HepG2 (cell line): Measurements from ENCODE around the gene GRK5. TPM values are rescaled to one million over a fixed set of nuclear protein-coding genes. Genes with fewer than 3 reads are reported as not detected.

Experiments used
- ATRX ChIP-seq: sonication (generic); formaldehyde crosslinking; IDR thresholded peaks from 2 replicates; pipeline ENCODE4 v1.4.0; 2020; ENCODE audit warnings: missing genetic modification reagents, borderline replicate concordance
- CBX1 ChIP-seq: IDR thresholded peaks from one replicate; pipeline ENCODE4 v1.6.1; 2016; ENCODE audit warnings: antibody characterized with exemption, low read depth
- CENPX ChIP-seq: sonication (generic); formaldehyde crosslinking; IDR thresholded peaks from 2 replicates; pipeline ENCODE4 v1.9.0; 2021; ENCODE audit warnings: mild to moderate bottlenecking, missing genetic modification reagents, moderate library complexity
- DNMT1 ChIP-seq: sonication (generic); formaldehyde crosslinking; IDR thresholded peaks from 2 replicates; pipeline ENCODE4 v1.5.1; 2020; ENCODE audit warnings: mild to moderate bottlenecking, missing genetic modification reagents
- PAX8 ChIP-seq: sonication (generic); formaldehyde crosslinking; IDR thresholded peaks from 2 replicates; pipeline ENCODE4 v1.8.0; 2022; ENCODE audit warnings: mild to moderate bottlenecking, missing genetic modification reagents, borderline replicate concordance
- PHF20 ChIP-seq: sonication (generic); formaldehyde crosslinking; IDR thresholded peaks from 2 replicates; pipeline ENCODE4 v1.5.0; 2020; ENCODE audit warnings: mild to moderate bottlenecking, missing genetic modification reagents
- RBM22 ChIP-seq: fragments of 200-400 bp; formaldehyde crosslinking; optimal IDR thresholded peaks from 2 replicates; pipeline ENCODE3; 2017; ENCODE audit warnings: mild to moderate bottlenecking, low read length, moderate library complexity
- RNF2 ChIP-seq: fragments of 450-650 bp; conservative IDR thresholded peaks from 2 replicates; pipeline ENCODE4 v1.6.1; 2016; ENCODE audit warnings: low read depth
- SRSF4 ChIP-seq: fragments of 200-400 bp; formaldehyde crosslinking; IDR thresholded peaks from one replicate; pipeline ENCODE4 v1.6.1; 2018; ENCODE audit warnings: mild to moderate bottlenecking, low read depth, low read length, moderate library complexity; ENCODE audit not compliant: poor library complexity, severe bottlenecking
- YEATS2 ChIP-seq: sonication (generic); formaldehyde crosslinking; IDR thresholded peaks from 2 replicates; pipeline ENCODE4 v1.4.0; 2020; ENCODE audit warnings: missing genetic modification reagents, borderline replicate concordance
- ZKSCAN8 ChIP-seq: IDR thresholded peaks from 2 replicates; pipeline ENCODE4 v1.6.1; 2016; ENCODE audit warnings: borderline replicate concordance, missing genetic modification reagents, missing compliant biosample characterization
- ZNF10 ChIP-seq: sonication (generic); formaldehyde crosslinking; IDR thresholded peaks from 2 replicates; pipeline ENCODE4 v1.4.0; 2020; ENCODE audit warnings: mild to moderate bottlenecking, low read depth, missing genetic modification reagents, borderline replicate concordance
- ZNF569 ChIP-seq: sonication (generic); formaldehyde crosslinking; IDR thresholded peaks from 2 replicates; pipeline ENCODE4 v1.5.0; 2020; ENCODE audit warnings: mild to moderate bottlenecking, missing genetic modification reagents, moderate library complexity, borderline replicate concordance
- ZNF737 ChIP-seq: sonication (generic); formaldehyde crosslinking; IDR thresholded peaks from 2 replicates; pipeline ENCODE4 v1.5.0; 2020; ENCODE audit warnings: missing genetic modification reagents, mild to moderate bottlenecking, borderline replicate concordance
- ZNF766 ChIP-seq: sonication (generic); formaldehyde crosslinking; IDR thresholded peaks from 2 replicates; pipeline ENCODE4 v1.5.0; 2020; ENCODE audit warnings: missing genetic modification reagents, borderline replicate concordance
- ZSCAN21 ChIP-seq: sonication (generic); formaldehyde crosslinking; IDR thresholded peaks from 2 replicates; pipeline ENCODE4 v1.8.0; 2022; ENCODE audit warnings: mild to moderate bottlenecking, missing genetic modification reagents, moderate library complexity, borderline replicate concordance
- polyA plus RNA-seq, 8 experiments: library from polyadenylated mRNA; depleted of rRNA in 3 of 8; stranded (reverse) in 7 of 8; unstranded in 1 of 8; fragments of >200 nt; fragmentation: Illumina TruSeq in 4 of 8; extraction: Trizol in 4 of 8; gene quantifications; 2 replicates each; pipeline versions ENCODE4 v1.2.1 to v1.2.3, GENCODE V29; 2011 to 2016; ENCODE audit warnings: low read depth in 4 of 8, missing spikeins in 1 of 8, mixed read lengths in 1 of 8; ENCODE audit not compliant: insufficient read depth in 1 of 8
- total RNA-seq, 5 experiments: library from RNA; depleted of rRNA; stranded (reverse); fragments of >200 nt; fragmentation: Illumina TruSeq; extraction: Trizol; gene quantifications; 2 replicates each; pipeline ENCODE4 v1.2.3, GENCODE V29; 2016; ENCODE audit warnings: low read depth in 1 of 5
- TF ChIP-seq, protein P1 (sequence below): IDR thresholded peaks from 2 replicates; pipeline ENCODE4 v1.6.1; 2018; ENCODE audit warnings: missing genetic modification reagents, mild to moderate bottlenecking, missing compliant biosample characterization
- TF ChIP-seq, protein P2 (sequence below): sonication (generic); formaldehyde crosslinking; conservative IDR thresholded peaks from 2 replicates; pipeline ENCODE4 v1.4.0; 2020; ENCODE audit warnings: missing genetic modification reagents
- TF ChIP-seq, protein P3 (sequence below): sonication (generic); formaldehyde crosslinking; IDR thresholded peaks from 2 replicates; pipeline ENCODE4 v1.4.0; 2020; ENCODE audit warnings: mild to moderate bottlenecking, missing genetic modification reagents
- TF ChIP-seq, protein P4 (sequence below): sonication (generic); formaldehyde crosslinking; IDR thresholded peaks from 2 replicates; pipeline ENCODE4 v1.4.0; 2020; ENCODE audit warnings: mild to moderate bottlenecking, low read depth, missing genetic modification reagents
- TF ChIP-seq, protein P5 (sequence below): sonication (generic); formaldehyde crosslinking; IDR thresholded peaks from 2 replicates; pipeline ENCODE4 v1.5.0; 2020; ENCODE audit warnings: mild to moderate bottlenecking, missing genetic modification reagents

The GRK5 gene
- total and polyA plus RNA-seq, 2 of the 13 experiments (the other 11 are each of a cell fraction or from before 2014, with no cell fraction given) = 10.4 to 12.6 TPM

DNA sequence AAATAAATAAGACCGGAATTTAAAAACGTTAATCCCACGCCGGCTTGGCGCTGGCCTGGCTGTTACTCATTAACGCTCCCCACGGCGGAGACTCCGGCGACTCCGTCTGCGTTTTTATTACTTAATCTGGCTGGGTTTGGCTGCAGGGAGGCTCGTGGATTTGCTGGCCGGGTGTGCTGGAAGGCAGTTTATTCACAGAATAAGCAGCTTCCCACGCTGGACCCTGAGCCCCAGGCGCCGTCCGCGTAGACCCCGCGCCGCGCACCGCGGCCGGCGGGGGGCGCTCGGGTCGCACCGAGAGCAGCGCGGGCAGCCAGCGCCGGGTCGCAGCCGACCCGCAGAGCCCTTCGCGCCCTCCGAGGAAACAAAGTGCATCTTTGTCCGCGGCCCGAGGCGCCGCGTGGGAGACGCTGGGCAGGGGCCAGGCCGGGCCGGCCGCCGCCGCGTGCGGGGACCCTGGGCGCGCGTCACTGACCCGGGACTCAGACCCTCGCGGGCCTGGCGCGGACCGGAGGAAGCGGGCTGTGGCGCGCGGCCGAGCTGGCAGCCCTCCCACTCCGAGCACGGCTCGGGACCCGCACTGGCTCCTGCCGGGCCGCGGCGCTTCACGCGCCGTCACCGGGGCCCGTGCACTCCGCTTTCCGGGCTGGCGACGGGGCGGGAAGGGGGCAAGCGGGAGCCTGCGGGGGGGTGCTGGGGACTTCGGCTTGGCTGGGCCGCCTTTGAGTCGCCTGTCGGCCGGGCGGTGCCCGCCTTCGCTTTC, 587 bp upstream of the GRK5 start (continued):
- TF ChIP-seq YEATS2 (CRISPR knock-in tag) = no peak
- peak; percentile 36; the same call in 1 of the 2 replicates for TF ChIP-seq RNF2
- no peak for TF ChIP-seq ZNF10 (CRISPR knock-in tag)
- no peak for TF ChIP-seq CBX1
- TF ChIP-seq ZKSCAN8 (CRISPR knock-in tag) = no peak
- TF ChIP-seq ZNF569 (CRISPR knock-in tag) = no peak
- 0 out of 2 replicates have a peak, but pooled peaks have one; percentile 4 for TF ChIP-seq ZSCAN21 (CRISPR knock-in tag)
- TF ChIP-seq, protein P1, sequence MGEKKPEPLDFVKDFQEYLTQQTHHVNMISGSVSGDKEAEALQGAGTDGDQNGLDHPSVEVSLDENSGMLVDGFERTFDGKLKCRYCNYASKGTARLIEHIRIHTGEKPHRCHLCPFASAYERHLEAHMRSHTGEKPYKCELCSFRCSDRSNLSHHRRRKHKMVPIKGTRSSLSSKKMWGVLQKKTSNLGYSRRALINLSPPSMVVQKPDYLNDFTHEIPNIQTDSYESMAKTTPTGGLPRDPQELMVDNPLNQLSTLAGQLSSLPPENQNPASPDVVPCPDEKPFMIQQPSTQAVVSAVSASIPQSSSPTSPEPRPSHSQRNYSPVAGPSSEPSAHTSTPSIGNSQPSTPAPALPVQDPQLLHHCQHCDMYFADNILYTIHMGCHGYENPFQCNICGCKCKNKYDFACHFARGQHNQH (CRISPR knock-in tag) = no peak; the same call in 1 of the 2 replicates
- TF ChIP-seq PHF20 (CRISPR knock-in tag) = no peak
- no peak for TF ChIP-seq ATRX (CRISPR knock-in tag)
- TF ChIP-seq, protein P2, sequence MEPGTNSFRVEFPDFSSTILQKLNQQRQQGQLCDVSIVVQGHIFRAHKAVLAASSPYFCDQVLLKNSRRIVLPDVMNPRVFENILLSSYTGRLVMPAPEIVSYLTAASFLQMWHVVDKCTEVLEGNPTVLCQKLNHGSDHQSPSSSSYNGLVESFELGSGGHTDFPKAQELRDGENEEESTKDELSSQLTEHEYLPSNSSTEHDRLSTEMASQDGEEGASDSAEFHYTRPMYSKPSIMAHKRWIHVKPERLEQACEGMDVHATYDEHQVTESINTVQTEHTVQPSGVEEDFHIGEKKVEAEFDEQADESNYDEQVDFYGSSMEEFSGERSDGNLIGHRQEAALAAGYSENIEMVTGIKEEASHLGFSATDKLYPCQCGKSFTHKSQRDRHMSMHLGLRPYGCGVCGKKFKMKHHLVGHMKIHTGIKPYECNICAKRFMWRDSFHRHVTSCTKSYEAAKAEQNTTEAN = no peak
- TF ChIP-seq, protein P3, sequence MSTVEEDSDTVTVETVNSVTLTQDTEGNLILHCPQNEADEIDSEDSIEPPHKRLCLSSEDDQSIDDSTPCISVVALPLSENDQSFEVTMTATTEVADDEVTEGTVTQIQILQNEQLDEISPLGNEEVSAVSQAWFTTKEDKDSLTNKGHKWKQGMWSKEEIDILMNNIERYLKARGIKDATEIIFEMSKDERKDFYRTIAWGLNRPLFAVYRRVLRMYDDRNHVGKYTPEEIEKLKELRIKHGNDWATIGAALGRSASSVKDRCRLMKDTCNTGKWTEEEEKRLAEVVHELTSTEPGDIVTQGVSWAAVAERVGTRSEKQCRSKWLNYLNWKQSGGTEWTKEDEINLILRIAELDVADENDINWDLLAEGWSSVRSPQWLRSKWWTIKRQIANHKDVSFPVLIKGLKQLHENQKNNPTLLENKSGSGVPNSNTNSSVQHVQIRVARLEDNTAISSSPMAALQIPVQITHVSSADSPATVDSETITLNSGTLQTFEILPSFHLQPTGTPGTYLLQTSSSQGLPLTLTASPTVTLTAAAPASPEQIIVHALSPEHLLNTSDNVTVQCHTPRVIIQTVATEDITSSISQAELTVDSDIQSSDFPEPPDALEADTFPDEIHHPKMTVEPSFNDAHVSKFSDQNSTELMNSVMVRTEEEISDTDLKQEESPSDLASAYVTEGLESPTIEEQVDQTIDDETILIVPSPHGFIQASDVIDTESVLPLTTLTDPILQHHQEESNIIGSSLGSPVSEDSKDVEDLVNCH (CRISPR knock-in tag) = no peak
- TF ChIP-seq, protein P4, sequence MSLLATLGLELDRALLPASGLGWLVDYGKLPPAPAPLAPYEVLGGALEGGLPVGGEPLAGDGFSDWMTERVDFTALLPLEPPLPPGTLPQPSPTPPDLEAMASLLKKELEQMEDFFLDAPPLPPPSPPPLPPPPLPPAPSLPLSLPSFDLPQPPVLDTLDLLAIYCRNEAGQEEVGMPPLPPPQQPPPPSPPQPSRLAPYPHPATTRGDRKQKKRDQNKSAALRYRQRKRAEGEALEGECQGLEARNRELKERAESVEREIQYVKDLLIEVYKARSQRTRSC (CRISPR knock-in tag) = no peak
- TF ChIP-seq DNMT1 = no peak
- peak; percentile 23; the same call in 1 of the 2 replicates for TF ChIP-seq ZNF766 (CRISPR knock-in tag)
- no peak for TF ChIP-seq ZNF737 (CRISPR knock-in tag)
- no peak for TF ChIP-seq RBM22
- TF ChIP-seq SRSF4 = no peak
- no peak for TF ChIP-seq PAX8
- no peak for TF ChIP-seq CENPX
- TF ChIP-seq, protein P5, sequence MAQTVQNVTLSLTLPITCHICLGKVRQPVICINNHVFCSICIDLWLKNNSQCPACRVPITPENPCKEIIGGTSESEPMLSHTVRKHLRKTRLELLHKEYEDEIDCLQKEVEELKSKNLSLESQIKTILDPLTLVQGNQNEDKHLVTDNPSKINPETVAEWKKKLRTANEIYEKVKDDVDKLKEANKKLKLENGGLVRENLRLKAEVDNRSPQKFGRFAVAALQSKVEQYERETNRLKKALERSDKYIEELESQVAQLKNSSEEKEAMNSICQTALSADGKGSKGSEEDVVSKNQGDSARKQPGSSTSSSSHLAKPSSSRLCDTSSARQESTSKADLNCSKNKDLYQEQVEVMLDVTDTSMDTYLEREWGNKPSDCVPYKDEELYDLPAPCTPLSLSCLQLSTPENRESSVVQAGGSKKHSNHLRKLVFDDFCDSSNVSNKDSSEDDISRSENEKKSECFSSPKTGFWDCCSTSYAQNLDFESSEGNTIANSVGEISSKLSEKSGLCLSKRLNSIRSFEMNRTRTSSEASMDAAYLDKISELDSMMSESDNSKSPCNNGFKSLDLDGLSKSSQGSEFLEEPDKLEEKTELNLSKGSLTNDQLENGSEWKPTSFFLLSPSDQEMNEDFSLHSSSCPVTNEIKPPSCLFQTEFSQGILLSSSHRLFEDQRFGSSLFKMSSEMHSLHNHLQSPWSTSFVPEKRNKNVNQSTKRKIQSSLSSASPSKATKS (CRISPR knock-in tag) = no peak
